GM10266 (cell line): ENCODE results near the gene TAF5L.

Source experiments
- DNase-seq: peaks from one replicate; pipeline ENCODE4 v3.0.0; 2012; ENCODE audit errors: extremely low spot score
- TF ChIP-seq, protein P1 (sequence below): IDR thresholded peaks from 2 replicates; pipeline ENCODE4 v1.5.1; 2012; ENCODE audit warnings: mild to moderate bottlenecking, low read depth; ENCODE audit not compliant: control insufficient read depth, insufficient read depth; ENCODE audit errors: missing control alignments

Gene TAF5L

DNA sequence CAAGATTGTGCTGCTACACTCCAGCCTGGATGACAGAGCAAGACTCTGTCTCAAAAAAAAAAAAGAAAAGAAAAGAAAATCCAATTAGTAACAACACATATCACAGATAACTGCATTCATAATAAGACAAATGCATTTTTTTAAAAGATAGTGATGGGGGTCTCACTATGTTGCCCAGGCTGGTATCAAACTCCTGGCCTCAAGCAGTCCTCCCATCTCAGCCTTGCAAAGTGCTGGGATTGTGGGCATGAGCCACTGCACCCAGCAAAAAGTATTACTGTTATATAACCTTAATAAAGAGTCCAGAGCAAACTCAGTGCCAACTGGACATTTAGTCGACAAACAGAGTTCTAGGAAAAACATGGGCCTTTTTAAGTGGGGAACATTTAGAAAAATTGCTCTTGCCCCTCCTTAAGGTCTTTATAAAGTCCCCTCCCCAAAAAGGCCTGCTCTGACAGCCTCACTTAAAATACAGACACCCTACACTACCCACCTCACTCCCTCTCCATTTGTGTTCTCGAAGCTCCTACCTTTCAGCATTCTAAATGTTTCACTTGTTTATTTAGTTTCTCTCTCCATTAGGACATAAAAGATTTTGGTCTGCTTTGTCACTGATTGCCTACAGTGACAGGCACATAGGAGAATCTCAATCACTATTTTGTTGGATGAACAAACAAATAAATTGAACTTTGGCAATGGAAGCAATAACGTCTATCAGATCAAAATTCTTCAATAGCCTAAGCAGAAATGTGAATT is 74.9 kb downstream of the TAF5L start:
- no peak for DNase-seq
- TF ChIP-seq, protein P1, sequence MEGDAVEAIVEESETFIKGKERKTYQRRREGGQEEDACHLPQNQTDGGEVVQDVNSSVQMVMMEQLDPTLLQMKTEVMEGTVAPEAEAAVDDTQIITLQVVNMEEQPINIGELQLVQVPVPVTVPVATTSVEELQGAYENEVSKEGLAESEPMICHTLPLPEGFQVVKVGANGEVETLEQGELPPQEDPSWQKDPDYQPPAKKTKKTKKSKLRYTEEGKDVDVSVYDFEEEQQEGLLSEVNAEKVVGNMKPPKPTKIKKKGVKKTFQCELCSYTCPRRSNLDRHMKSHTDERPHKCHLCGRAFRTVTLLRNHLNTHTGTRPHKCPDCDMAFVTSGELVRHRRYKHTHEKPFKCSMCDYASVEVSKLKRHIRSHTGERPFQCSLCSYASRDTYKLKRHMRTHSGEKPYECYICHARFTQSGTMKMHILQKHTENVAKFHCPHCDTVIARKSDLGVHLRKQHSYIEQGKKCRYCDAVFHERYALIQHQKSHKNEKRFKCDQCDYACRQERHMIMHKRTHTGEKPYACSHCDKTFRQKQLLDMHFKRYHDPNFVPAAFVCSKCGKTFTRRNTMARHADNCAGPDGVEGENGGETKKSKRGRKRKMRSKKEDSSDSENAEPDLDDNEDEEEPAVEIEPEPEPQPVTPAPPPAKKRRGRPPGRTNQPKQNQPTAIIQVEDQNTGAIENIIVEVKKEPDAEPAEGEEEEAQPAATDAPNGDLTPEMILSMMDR: no peak

DNA sequence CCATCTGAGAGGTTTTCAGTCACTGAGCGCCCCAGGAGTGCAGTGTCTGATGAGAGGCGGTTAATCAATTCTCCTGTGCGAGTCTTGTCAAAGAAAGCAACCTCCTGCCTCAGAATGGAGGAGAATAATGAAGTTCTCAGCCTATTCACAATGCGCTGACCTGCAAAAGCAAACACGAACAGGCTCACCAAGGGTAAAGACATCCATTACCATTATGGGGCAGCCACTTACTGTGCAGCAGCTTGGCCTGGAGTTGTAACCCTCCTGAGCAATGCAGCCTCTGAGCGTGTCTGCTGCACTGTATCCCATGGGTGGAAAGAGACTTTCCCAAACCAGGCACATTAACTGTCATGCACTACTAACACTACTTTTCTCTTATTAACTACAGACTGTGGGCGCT is 78.4 kb downstream of the TAF5L start:
- DNase-seq: no peak
- TF ChIP-seq, protein P1: no peak

DNA sequence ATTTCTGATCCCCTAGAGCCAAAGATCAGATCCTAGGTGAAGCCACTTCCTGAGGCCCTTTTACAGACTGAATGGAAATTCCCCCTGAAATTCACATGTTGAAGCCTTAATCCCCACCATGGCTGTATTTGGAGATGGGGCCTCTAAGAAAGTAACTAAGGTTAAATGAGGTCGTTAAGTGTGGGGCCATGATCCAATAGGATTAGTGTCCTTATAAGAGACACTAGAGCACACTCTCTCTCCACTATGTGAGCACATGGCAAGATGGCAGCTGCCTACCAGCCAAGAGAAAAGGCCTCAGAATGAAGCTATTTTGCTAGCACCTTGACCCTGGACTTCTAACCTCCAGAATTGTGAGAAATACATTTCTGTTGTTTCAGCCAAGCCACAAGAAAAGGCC is 81.3 kb downstream of the TAF5L start:
- DNase-seq: no peak
- TF ChIP-seq, protein P1: no peak
